Tibial artery (tissue), 4 donors: ENCODE results near the gene SWSAP1.

Source experiments
- DNase-seq, 2 donors: peaks; one replicate each; pipeline ENCODE4 v3.0.0-alpha.2; 2019
- H3K27ac ChIP-seq, 2 donors: fragments of 200-600 bp; sonication (generic) in 1 of 2; 1 replicate in 1 of 2; 2 replicates in 1 of 2; pipeline ENCODE4 v1.5.1; 2018 to 2019; ENCODE audit warnings: mild to moderate bottlenecking in 1 of 2
- H3K27me3 ChIP-seq, 2 donors: fragments of 200-600 bp; sonication (generic) in 1 of 2; one replicate each; pipeline versions ENCODE4 v1.5.1 to v1.6.0; 2016 to 2019
- H3K36me3 ChIP-seq, 3 donors: fragments of 200-600 bp; sonication (generic) in 2 of 3; one replicate each; pipeline ENCODE4 v1.5.1; 2016 to 2019; ENCODE audit warnings: mild to moderate bottlenecking in 2 of 3
- H3K4me1 ChIP-seq, 4 donors: fragments of 200-600 bp; sonication (generic) in 2 of 4; 1 replicate in 3 of 4; 2 replicates in 1 of 4; pipeline ENCODE4 v1.5.1; 2016 to 2019
- H3K4me3 ChIP-seq, 2 donors: fragments of 200-600 bp; sonication (generic) in 1 of 2; 1 replicate in 1 of 2; 2 replicates in 1 of 2; pipeline ENCODE4 v1.5.1; 2018 to 2019; ENCODE audit warnings: mild to moderate bottlenecking in 2 of 2
- H3K9me3 ChIP-seq, 3 donors: fragments of 200-600 bp; sonication (generic) in 1 of 3; one replicate each; pipeline ENCODE4 v1.5.1; 2016 to 2019
- intact Hi-C: fragments of 100-400 bp; cut with DNase I; formaldehyde crosslinking; loops from one replicate; pipeline ENCODE4 v1.15.0; 2023; ENCODE audit warnings: low total_unique reads
- TF ChIP-seq, protein P1 (sequence below), 2 experiments: fragments of 200-600 bp in 1 of 2; fragments of 450-650 bp in 1 of 2; IDR thresholded peaks; one replicate each; pipeline ENCODE4 v1.5.1; 2017 to 2019; ENCODE audit warnings: antibody characterized with exemption in 2 of 2, mild to moderate bottlenecking in 1 of 2, moderate library complexity in 1 of 2

The SWSAP1 gene

GRCh38 chr19:11383706-11384048 lies 9.2 kb downstream of the SWSAP1 start:
- Histone ChIP-seq H3K36me3 (no peaks in the 10 kb centered on the region), H3K27ac (no peak overlapping the region), H3K9me3 (no peaks in the 10 kb centered on the region), H3K27me3 (peaks cover 0 to 25% of the 10 kb centered on the region in 2 donors), H3K4me3 (peak overlapping the region; percentile 25 to 35), H3K4me1 (peaks cover 0 to 48% (median 41%) of the 10 kb centered on the region in 4 donors)
- TF ChIP-seq, protein P1, sequence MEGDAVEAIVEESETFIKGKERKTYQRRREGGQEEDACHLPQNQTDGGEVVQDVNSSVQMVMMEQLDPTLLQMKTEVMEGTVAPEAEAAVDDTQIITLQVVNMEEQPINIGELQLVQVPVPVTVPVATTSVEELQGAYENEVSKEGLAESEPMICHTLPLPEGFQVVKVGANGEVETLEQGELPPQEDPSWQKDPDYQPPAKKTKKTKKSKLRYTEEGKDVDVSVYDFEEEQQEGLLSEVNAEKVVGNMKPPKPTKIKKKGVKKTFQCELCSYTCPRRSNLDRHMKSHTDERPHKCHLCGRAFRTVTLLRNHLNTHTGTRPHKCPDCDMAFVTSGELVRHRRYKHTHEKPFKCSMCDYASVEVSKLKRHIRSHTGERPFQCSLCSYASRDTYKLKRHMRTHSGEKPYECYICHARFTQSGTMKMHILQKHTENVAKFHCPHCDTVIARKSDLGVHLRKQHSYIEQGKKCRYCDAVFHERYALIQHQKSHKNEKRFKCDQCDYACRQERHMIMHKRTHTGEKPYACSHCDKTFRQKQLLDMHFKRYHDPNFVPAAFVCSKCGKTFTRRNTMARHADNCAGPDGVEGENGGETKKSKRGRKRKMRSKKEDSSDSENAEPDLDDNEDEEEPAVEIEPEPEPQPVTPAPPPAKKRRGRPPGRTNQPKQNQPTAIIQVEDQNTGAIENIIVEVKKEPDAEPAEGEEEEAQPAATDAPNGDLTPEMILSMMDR (IDR thresholded peaks at IDR 0.05), result no peak
- intact Hi-C loops, result loop anchor here (2.0 to 5.0 kb wide), 2 partner anchors 36 to 37 kb away; partner anchors contain the start of genes CCDC159 and TMEM205
- DNase-seq, result no peak

- Histone ChIP-seq H3K4me1 (peaks cover 0 to 42% (median 36%) of the 10 kb centered on the region in 4 donors), H3K27ac (no peak overlapping the region), H3K4me3 (no peak overlapping the region), H3K36me3 (no peaks in the 10 kb centered on the region), H3K9me3 (no peaks in the 10 kb centered on the region), H3K27me3 (peaks cover 0 to 25% of the 10 kb centered on the region in 2 donors)
- TF ChIP-seq, protein P1 (IDR thresholded peaks at IDR 0.05), result no peak
- intact Hi-C loops, result loop anchor here (5.0 kb wide), 1 partner anchor 37 kb away; the partner anchor contains the start of genes CCDC159 and TMEM205
- DNase-seq, result no peak
Measured at GRCh38 chr19:11384778-11385129, 10.3 kb downstream of the SWSAP1 start.

DNA sequence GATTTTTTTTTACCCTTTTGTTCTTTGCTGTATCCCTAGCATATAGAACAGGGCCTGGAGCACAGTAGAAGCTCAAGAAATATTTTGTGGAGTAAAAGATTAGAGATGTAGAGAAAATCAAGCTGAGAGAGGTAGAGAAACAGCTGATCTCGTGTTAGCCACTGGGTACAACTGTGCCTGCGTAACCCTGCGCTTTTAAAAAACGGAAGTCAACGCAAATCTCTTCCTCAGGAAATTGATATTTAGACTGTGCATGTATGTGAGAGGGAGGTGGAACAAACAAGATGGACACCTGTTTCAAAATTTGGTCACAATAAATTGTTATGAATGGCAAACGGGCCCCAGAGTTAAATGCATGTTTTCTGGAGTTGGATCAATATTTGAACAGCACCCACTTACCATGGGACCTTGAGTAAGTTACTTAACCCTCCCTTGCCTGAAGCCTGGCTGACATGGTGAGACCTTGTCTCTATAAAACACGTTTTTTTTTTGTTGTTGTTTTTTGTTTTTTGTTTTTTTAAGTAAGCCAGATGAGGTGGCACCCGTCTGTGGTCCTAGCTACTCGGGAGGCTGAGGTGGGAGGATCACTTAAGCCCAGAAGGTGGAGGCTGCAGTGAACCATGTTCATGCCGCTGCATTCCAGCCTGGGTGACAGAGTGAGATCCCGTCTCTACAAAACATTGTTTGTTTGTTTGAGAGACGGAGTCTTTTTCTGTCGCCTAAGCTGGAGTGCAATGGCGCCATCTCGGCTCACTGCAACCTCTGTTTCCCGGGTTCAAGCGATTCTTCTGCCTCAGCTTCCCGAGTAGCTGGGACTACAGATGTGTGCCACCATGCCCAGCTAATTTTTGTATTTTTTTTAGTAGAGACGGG lies 12.9 kb downstream of the SWSAP1 start:
- Histone ChIP-seq H3K36me3 (no peaks in the 10 kb centered on the region), H3K27me3 (peaks cover 0 to 16% of the 10 kb centered on the region in 2 donors), H3K9me3 (peaks cover 0 to 11% (median 0%) of the 10 kb centered on the region in 3 donors), H3K4me1 (peaks cover 0 to 19% (median 16%) of the 10 kb centered on the region in 4 donors), H3K27ac (no peak overlapping the region), H3K4me3 (no peak overlapping the region)
- intact Hi-C loops, result no loop called here
- TF ChIP-seq, protein P1 (IDR thresholded peaks at IDR 0.05), result no peak
- DNase-seq, result no peak

DNA sequence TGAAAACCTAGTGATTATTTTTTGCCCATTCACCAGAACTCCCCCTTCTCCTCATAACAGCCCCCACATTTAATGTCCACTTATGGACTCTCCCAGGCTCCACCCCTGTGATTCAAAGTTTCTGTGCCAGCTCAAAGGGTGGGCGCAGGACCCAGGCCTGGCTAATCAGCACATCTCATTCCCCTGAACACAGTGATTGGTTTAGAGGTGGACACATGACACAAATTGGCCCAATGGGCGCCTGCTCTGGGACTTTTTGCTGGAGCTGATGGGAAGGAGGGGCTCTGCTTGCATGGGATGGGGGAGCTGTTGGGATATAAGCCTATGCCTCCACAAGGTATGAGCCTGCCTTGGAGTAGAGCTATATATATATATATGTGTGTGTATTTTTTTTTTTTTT lies 15.9 kb downstream of the SWSAP1 start:
- no peak for DNase-seq
- peaks cover 0 to 11% (median 0%) of the 10 kb centered on the region in 3 donors for H3K9me3 ChIP-seq
- intact Hi-C loops, result no loop called here
- H3K27ac ChIP-seq, result no peak overlapping the region
- H3K27me3 ChIP-seq, result no peaks in the 10 kb centered on the region
- TF ChIP-seq, protein P1 (IDR thresholded peaks at IDR 0.05), result no peak
- H3K36me3 ChIP-seq, result peaks cover 0 to 10% (median 8%) of the 10 kb centered on the region in 3 donors
- no peaks in the 10 kb centered on the region for H3K4me1 ChIP-seq
- no peak overlapping the region for H3K4me3 ChIP-seq

DNA sequence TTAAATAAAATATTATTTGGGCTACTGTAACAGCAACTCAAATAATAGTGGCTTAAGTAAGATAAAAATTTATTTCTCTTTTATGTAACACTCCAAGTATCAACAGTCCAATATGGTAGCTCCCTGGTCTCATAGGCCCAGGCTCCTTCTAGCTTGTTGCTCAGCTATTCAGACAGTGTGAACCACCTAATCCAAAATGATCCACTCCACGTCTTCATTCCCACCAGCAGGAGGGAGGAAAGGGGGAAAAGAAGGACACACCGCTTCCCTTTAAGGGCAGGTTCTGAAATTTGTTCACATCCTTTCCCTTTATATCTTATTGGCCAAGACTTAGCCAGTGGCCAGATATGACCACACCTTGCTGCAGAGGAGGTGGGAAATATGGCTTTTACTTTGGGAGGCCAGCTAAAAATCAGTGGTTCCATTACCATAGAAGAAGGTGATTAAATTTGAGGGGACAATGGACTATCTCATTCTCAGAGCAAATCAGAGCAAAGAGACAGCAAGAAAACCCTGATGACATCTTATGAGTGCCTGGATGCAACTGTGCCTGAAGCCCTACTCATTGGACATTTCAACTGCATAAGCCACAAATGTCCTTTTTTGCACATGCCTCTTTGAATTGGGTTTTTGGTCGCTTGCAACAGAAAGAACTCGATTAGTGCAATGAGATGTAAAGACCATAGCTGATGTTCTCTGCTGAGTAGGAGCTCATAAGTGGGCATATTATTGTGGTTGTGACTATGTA lies 16.6 kb downstream of the SWSAP1 start:
- Histone ChIP-seq H3K4me1 (no peaks in the 10 kb centered on the region), H3K27me3 (no peaks in the 10 kb centered on the region), H3K9me3 (peaks cover 0 to 11% (median 0%) of the 10 kb centered on the region in 3 donors), H3K4me3 (no peak overlapping the region), H3K27ac (no peak overlapping the region), H3K36me3 (peaks cover 0 to 10% (median 8%) of the 10 kb centered on the region in 3 donors)
- DNase-seq, result no peak
- intact Hi-C loops, result no loop called here
- TF ChIP-seq, protein P1 (IDR thresholded peaks at IDR 0.05), result no peak
